KMS-11 (cell line): Measurements from ENCODE around the gene CHCHD6.

ENCODE experiments used
- H2AFZ ChIP-seq: fragments of 200-600 bp; sonication (generic); 2 replicates; pipeline ENCODE4 v1.6.1; 2016; ENCODE audit warnings: antibody characterized with exemption, mixed run types, low read depth
- H3K27ac ChIP-seq: fragments of 200-600 bp; sonication (generic); 2 replicates; pipeline ENCODE4 v1.6.1; 2016; ENCODE audit warnings: mild to moderate bottlenecking, mixed run types
- H3K27me3 ChIP-seq: fragments of 200-600 bp; sonication (generic); 2 replicates; pipeline ENCODE4 v1.6.1; 2017; ENCODE audit warnings: mild to moderate bottlenecking, low read depth, mixed run types, moderate library complexity; ENCODE audit not compliant: insufficient read depth
- H3K36me3 ChIP-seq: fragments of 200-600 bp; sonication (generic); 2 replicates; pipeline ENCODE4 v1.6.1; 2017; ENCODE audit warnings: mild to moderate bottlenecking, mixed run types; ENCODE audit not compliant: insufficient read depth
- H3K4me1 ChIP-seq: fragments of 200-600 bp; sonication (generic); 2 replicates; pipeline ENCODE4 v1.6.1; 2016; ENCODE audit warnings: mild to moderate bottlenecking, low read depth, mixed run types; ENCODE audit not compliant: poor library complexity, severe bottlenecking
- H3K4me2 ChIP-seq: fragments of 200-600 bp; sonication (generic); 2 replicates; pipeline ENCODE4 v1.7.0; 2016; ENCODE audit warnings: mild to moderate bottlenecking, mixed run types
- H3K4me3 ChIP-seq: fragments of 200-600 bp; sonication (generic); IDR thresholded peaks from 2 replicates; pipeline ENCODE4 v1.6.1; 2017; ENCODE audit warnings: low read depth, low read length, mixed read lengths; ENCODE audit not compliant: insufficient read depth
- H3K79me2 ChIP-seq: fragments of 200-600 bp; sonication (generic); 2 replicates; pipeline ENCODE4 v1.6.1; 2016; ENCODE audit warnings: low read depth, mixed run types; ENCODE audit not compliant: insufficient read depth
- H3K9ac ChIP-seq: fragments of 200-600 bp; sonication (generic); 2 replicates; pipeline ENCODE4 v1.6.1; 2016; ENCODE audit warnings: mild to moderate bottlenecking, mixed run types
- H4K20me1 ChIP-seq: fragments of 200-600 bp; sonication (generic); 2 replicates; pipeline ENCODE4 v1.6.1; 2016; ENCODE audit warnings: mild to moderate bottlenecking, mixed run types; ENCODE audit not compliant: insufficient read depth
- CTCF ChIP-seq: fragments of 200-600 bp; sonication (generic); conservative IDR thresholded peaks from 2 replicates; pipeline ENCODE4 v1.6.1; 2017; ENCODE audit warnings: low read depth, mild to moderate bottlenecking, antibody characterized with exemption, low read length, moderate library complexity, mixed read lengths

The CHCHD6 gene

GRCh38 chr3:126753191-126754160 lies 49.4 kb downstream of the CHCHD6 start:
- Histone ChIP-seq H2AFZ (no peak overlapping the region), H3K27me3 (no peaks in the 10 kb centered on the region), H3K27ac (no peak overlapping the region), H3K9ac (no peak overlapping the region), H3K4me3 (no peak overlapping the region), H4K20me1 (no peaks in the 10 kb centered on the region), H3K4me2 (no peak overlapping the region), H3K79me2 (no peaks in the 10 kb centered on the region), H3K4me1 (peaks cover 11% of the 10 kb centered on the region), H3K36me3 (no peaks in the 10 kb centered on the region)
- no peak for TF ChIP-seq CTCF

- no peak overlapping the region for H3K4me2 ChIP-seq
- H4K20me1 ChIP-seq = no peaks in the 10 kb centered on the region
- H3K9ac ChIP-seq = no peak overlapping the region
- H3K4me3 ChIP-seq = no peak overlapping the region
- H3K79me2 ChIP-seq = no peaks in the 10 kb centered on the region
- H2AFZ ChIP-seq = no peak overlapping the region
- no peaks in the 10 kb centered on the region for H3K36me3 ChIP-seq
- H3K4me1 ChIP-seq = peaks cover 11% of the 10 kb centered on the region
- H3K27ac ChIP-seq = no peak overlapping the region
- TF ChIP-seq CTCF = no peak
- no peaks in the 10 kb centered on the region for H3K27me3 ChIP-seq
These were observed 51.8 kb downstream of the CHCHD6 start for GRCh38 chr3:126755866-126756265.

- Histone ChIP-seq H3K79me2 (no peaks in the 10 kb centered on the region), H3K4me2 (no peak overlapping the region), H3K27ac (no peak overlapping the region), H3K27me3 (no peaks in the 10 kb centered on the region), H4K20me1 (no peaks in the 10 kb centered on the region), H3K36me3 (no peaks in the 10 kb centered on the region), H3K4me1 (no peaks in the 10 kb centered on the region), H3K9ac (no peak overlapping the region), H2AFZ (no peak overlapping the region), H3K4me3 (no peak overlapping the region)
- TF ChIP-seq CTCF = no peak
These were observed 54.0 kb downstream of the CHCHD6 start for GRCh38 chr3:126758026-126758425.

GRCh38 chr3:126758882-126759281 lies 54.8 kb downstream of the CHCHD6 start:
- no peak for TF ChIP-seq CTCF
- H3K4me1 ChIP-seq = no peaks in the 10 kb centered on the region
- no peak overlapping the region for H3K9ac ChIP-seq
- H3K4me2 ChIP-seq = no peak overlapping the region
- no peaks in the 10 kb centered on the region for H3K79me2 ChIP-seq
- H2AFZ ChIP-seq = no peak overlapping the region
- H3K4me3 ChIP-seq = no peak overlapping the region
- no peaks in the 10 kb centered on the region for H3K27me3 ChIP-seq
- no peaks in the 10 kb centered on the region for H4K20me1 ChIP-seq
- H3K36me3 ChIP-seq = no peaks in the 10 kb centered on the region
- H3K27ac ChIP-seq = no peak overlapping the region
